Fibroblast of skin of right biceps (primary cell): ENCODE data around the gene ATG5.
A peak's percentile ranks its signal among the peaks of the same experiment; 100 is the strongest.
"Not testable (repeated sequence)": the region's sequence is repeated elsewhere in the genome, so short reads cannot be mapped to it uniquely, and the experiment has no call there.

ENCODE experiments used
- DNase-seq: peaks from one replicate; pipeline ENCODE4 v3.0.0-alpha.2; 2013

Gene ATG5

GRCh38 chr6:106309766-106310373, 15.7 kb downstream of the ATG5 start:
- DNase-seq = peak; percentile 49

GRCh38 chr6:106308985-106309384, 16.6 kb downstream of the ATG5 start:
- peak; percentile 7 for DNase-seq

GRCh38 chr6:106305740-106306139, 19.8 kb downstream of the ATG5 start:
- no peak for DNase-seq

- DNase-seq = peak; percentile 56
Observed at GRCh38 chr6:106300944-106301343, 24.6 kb downstream of the ATG5 start.

- DNase-seq = no peak
Observed at GRCh38 chr6:106300020-106300780, 25.4 kb downstream of the ATG5 start.

- no peak for DNase-seq
Observed at GRCh38 chr6:106293116-106293515, 32.4 kb downstream of the ATG5 start.

GRCh38 chr6:106290954-106291353, 34.6 kb downstream of the ATG5 start:
- DNase-seq = no peak

GRCh38 chr6:106290032-106290431, 35.5 kb downstream of the ATG5 start:
- no peak for DNase-seq

- peak; percentile 4 for DNase-seq
Observed at GRCh38 chr6:106287215-106287614, 38.3 kb downstream of the ATG5 start.

- DNase-seq = no peak
Observed at GRCh38 chr6:106286746-106287145, 38.8 kb downstream of the ATG5 start.

- no peak for DNase-seq
Observed at GRCh38 chr6:106283481-106283880, 42.1 kb downstream of the ATG5 start.

GRCh38 chr6:106281661-106282060, 43.9 kb downstream of the ATG5 start:
- peak; percentile 23 for DNase-seq

GRCh38 chr6:106281088-106281487, 44.5 kb downstream of the ATG5 start:
- peak; percentile 67 for DNase-seq

- peak; percentile 89 for DNase-seq
Observed at GRCh38 chr6:106279179-106279578, 46.4 kb downstream of the ATG5 start.

- peak; percentile 61 for DNase-seq
Observed at GRCh38 chr6:106275692-106276091, 49.9 kb downstream of the ATG5 start.

- DNase-seq = no peak
Observed at GRCh38 chr6:106273087-106273486, 52.5 kb downstream of the ATG5 start.

- no peak for DNase-seq
Observed at GRCh38 chr6:106272287-106272686, 53.3 kb downstream of the ATG5 start.

- no peak for DNase-seq
Observed at GRCh38 chr6:106270414-106270813, 55.1 kb downstream of the ATG5 start.

GRCh38 chr6:106269268-106269919, 56.2 kb downstream of the ATG5 start:
- DNase-seq = not testable (repeated sequence)

- not testable (repeated sequence) for DNase-seq
Observed at GRCh38 chr6:106268500-106268899, 57.1 kb downstream of the ATG5 start.

- DNase-seq = not testable (repeated sequence)
Observed at GRCh38 chr6:106264433-106264832, 61.1 kb downstream of the ATG5 start.

GRCh38 chr6:106259748-106260147, 65.8 kb downstream of the ATG5 start:
- not testable (repeated sequence) for DNase-seq

GRCh38 chr6:106258726-106259125, 66.8 kb downstream of the ATG5 start:
- no peak for DNase-seq

- peak; percentile 73 for DNase-seq
Observed at GRCh38 chr6:106257195-106257594, 68.4 kb downstream of the ATG5 start.
